Suprapubic skin (tissue), 4 donors: ENCODE data around the gene KLRG1. TPM values are rescaled to one million over a fixed set of nuclear protein-coding genes. Genes with fewer than 3 reads are reported as not detected.

ENCODE experiments used
- DNase-seq, 2 donors: peaks; one replicate each; pipeline ENCODE4 v3.0.0-alpha.2; 2019; ENCODE audit warnings: low spot score in 2 of 2
- H3K27ac ChIP-seq: fragments of 200-600 bp; sonication (generic); one replicate; pipeline ENCODE4 v1.5.1; 2019
- H3K27me3 ChIP-seq: fragments of 200-600 bp; sonication (generic); one replicate; pipeline ENCODE4 v1.5.1; 2019
- H3K36me3 ChIP-seq: fragments of 200-600 bp; sonication (generic); one replicate; pipeline ENCODE4 v1.5.1; 2019
- H3K4me1 ChIP-seq: fragments of 200-600 bp; sonication (generic); one replicate; pipeline ENCODE4 v1.5.1; 2019
- H3K4me3 ChIP-seq: fragments of 200-600 bp; sonication (generic); one replicate; pipeline ENCODE4 v1.5.1; 2019; ENCODE audit warnings: mild to moderate bottlenecking
- H3K9me3 ChIP-seq: fragments of 200-600 bp; sonication (generic); one replicate; pipeline ENCODE4 v1.5.1; 2019
- EP300 ChIP-seq: sonication (generic); formaldehyde crosslinking; IDR thresholded peaks from one replicate; pipeline ENCODE4 v1.6.1; 2017; ENCODE audit warnings: antibody characterized with exemption
- POLR2A ChIP-seq, 2 donors: fragments of 450-650 bp; IDR thresholded peaks; one replicate each; pipeline ENCODE4 v1.6.1; 2017; ENCODE audit warnings: antibody characterized with exemption in 2 of 2, mild to moderate bottlenecking in 2 of 2, moderate library complexity in 2 of 2
- POLR2AphosphoS5 ChIP-seq, 3 donors: sonication (generic); formaldehyde crosslinking; IDR thresholded peaks; one replicate each; pipeline ENCODE4 v1.6.1; 2017; ENCODE audit warnings: antibody characterized with exemption in 3 of 3
- WGBS: methylation state at CpG from one replicate; pipeline ENCODE4 v1.1.5; 2018; 5-methylcytosine and 5-hydroxymethylcytosine counted together
- total RNA-seq, 4 donors: library from RNA; depleted of rRNA; stranded (reverse); fragments of >200 nt; gene quantifications; one replicate each; pipeline ENCODE4 v1.1.0, GENCODE V29; 2016
- TF ChIP-seq, protein P1 (sequence below), 2 donors: fragments of 200-600 bp in 1 of 2; fragments of 450-650 bp in 1 of 2; sonication (generic) in 1 of 2; IDR thresholded peaks; one replicate each; pipeline ENCODE4 v1.5.1; 2016 to 2019; ENCODE audit warnings: antibody characterized with exemption in 2 of 2, mild to moderate bottlenecking in 1 of 2, moderate library complexity in 1 of 2

KLRG1 gene
- total RNA-seq, 4 donors from 2014 or later: 2.4 to 2.5 TPM; not detected in 2

DNA sequence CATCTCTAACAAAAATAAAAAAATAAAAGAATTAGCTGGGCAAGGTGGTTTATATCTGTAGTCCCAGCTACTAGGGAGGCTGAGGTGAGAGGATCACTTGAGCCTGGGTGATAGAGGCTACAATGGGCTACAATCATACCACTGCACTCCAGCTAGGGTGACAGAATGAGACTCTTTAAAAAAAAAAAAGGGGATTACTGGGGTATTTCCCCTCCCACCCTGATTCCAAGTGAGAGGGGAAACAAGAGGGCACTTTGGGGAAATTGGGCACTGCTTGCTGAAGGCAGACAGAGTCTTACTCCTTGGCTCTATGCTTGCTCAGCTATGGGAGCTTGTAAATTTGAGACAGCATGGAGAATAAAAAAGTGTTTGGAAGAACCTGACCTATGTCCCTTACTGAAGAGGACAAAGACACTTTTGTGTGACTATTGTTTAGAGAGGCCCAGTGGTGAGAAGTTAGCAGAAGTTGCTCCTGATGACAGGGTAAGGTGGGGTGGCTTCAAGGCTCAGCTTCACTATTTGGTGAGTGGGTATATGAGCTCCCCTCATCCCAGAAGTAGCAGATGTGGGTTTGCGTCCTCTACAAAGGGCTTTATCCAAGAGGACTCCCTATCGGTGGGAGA lies 44.0 kb downstream of the KLRG1 start:
- WGBS: 89% methylated on average over 2 of the region's 2 CpGs
- no peaks in the 10 kb centered on the region for H3K27me3 ChIP-seq
- H3K9me3 ChIP-seq: no peaks in the 10 kb centered on the region
- no peak overlapping the region for H3K4me3 ChIP-seq
- H3K4me1 ChIP-seq: no peaks in the 10 kb centered on the region
- DNase-seq: no peak
- TF ChIP-seq, protein P1, sequence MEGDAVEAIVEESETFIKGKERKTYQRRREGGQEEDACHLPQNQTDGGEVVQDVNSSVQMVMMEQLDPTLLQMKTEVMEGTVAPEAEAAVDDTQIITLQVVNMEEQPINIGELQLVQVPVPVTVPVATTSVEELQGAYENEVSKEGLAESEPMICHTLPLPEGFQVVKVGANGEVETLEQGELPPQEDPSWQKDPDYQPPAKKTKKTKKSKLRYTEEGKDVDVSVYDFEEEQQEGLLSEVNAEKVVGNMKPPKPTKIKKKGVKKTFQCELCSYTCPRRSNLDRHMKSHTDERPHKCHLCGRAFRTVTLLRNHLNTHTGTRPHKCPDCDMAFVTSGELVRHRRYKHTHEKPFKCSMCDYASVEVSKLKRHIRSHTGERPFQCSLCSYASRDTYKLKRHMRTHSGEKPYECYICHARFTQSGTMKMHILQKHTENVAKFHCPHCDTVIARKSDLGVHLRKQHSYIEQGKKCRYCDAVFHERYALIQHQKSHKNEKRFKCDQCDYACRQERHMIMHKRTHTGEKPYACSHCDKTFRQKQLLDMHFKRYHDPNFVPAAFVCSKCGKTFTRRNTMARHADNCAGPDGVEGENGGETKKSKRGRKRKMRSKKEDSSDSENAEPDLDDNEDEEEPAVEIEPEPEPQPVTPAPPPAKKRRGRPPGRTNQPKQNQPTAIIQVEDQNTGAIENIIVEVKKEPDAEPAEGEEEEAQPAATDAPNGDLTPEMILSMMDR (IDR thresholded peaks at IDR 0.05): no peak
- TF ChIP-seq EP300 (no peak), POLR2A (IDR thresholded peaks at IDR 0.05) (no peak), POLR2AphosphoS5 (IDR thresholded peaks at IDR 0.05) (no peak)
- no peak overlapping the region for H3K27ac ChIP-seq
- no peaks in the 10 kb centered on the region for H3K36me3 ChIP-seq

DNA sequence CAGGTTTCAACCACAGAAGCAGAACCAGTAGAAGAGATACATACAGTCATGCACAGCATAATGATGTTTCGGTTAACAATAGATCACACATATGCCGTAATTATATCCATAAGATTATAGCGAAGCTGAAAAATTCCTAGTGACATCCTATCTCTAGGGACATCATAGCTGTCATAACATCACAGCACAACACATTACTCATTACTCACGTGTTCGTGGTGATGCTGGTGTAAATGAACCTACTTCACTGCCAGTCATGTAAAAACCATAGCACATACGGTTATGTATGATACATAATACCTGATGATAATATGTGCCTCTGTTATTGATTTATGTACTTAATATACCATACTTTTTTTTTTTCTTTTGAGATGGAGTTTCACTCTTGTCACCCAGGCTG lies 44.7 kb downstream of the KLRG1 start:
- H3K4me3 ChIP-seq: no peak overlapping the region
- DNase-seq: no peak
- TF ChIP-seq, protein P1 (IDR thresholded peaks at IDR 0.05): no peak
- no peak for TF ChIP-seq POLR2AphosphoS5 (IDR thresholded peaks at IDR 0.05)
- TF ChIP-seq POLR2A (IDR thresholded peaks at IDR 0.05): no peak
- TF ChIP-seq EP300: no peak
- no peaks in the 10 kb centered on the region for H3K27me3 ChIP-seq
- no peaks in the 10 kb centered on the region for H3K4me1 ChIP-seq
- no peaks in the 10 kb centered on the region for H3K36me3 ChIP-seq
- H3K27ac ChIP-seq: no peak overlapping the region
- 89% methylated on average over 6 of the region's 6 CpGs for WGBS
- no peaks in the 10 kb centered on the region for H3K9me3 ChIP-seq

DNA sequence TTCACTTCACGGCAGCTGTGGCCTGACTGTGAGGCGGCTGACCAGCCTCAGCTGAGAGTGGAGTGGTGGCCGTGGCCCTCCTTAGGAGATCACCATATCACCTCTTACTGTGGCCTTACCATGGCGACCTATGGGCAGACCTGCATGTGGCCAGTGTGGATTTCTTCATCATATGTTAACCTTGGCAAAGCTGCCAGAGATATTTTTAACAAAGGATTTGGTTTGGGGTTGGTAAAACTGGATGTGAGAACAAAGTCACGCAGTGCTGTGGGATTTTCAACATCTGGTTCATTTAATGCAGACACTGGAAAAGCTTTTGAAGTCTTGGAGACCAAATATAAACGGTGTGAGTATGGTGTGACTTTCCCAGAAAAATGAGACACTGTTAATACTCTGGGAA lies 46.9 kb downstream of the KLRG1 start:
- Histone ChIP-seq H3K27me3 (no peaks in the 10 kb centered on the region), H3K4me1 (no peaks in the 10 kb centered on the region), H3K27ac (no peak overlapping the region), H3K4me3 (no peak overlapping the region), H3K36me3 (no peaks in the 10 kb centered on the region), H3K9me3 (no peaks in the 10 kb centered on the region)
- TF ChIP-seq, protein P1 (IDR thresholded peaks at IDR 0.05): no peak
- TF ChIP-seq EP300: no peak
- no peak for TF ChIP-seq POLR2A (IDR thresholded peaks at IDR 0.05)
- TF ChIP-seq POLR2AphosphoS5 (IDR thresholded peaks at IDR 0.05): no peak
- DNase-seq: no peak
- 72% methylated on average over 6 of the region's 6 CpGs for WGBS

DNA sequence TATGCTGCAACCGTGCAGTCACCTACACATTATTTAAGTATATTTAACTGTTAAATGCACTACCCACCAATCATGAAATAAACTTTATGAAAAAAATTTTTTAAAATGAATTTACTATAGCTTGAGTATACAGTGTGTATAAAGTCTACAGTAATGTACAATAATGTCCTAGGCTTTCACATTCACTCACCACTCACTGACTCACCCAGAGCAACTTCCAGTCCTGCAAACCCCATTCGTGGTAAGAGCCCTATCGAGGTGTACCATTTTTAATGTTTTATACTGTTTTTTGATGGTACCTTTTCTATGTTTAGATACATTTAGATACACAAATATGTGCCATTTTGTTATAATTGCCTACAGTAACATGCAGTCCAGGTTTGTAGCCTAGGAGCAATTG lies 48.1 kb downstream of the KLRG1 start:
- TF ChIP-seq POLR2A (IDR thresholded peaks at IDR 0.05) (no peak), POLR2AphosphoS5 (IDR thresholded peaks at IDR 0.05) (no peak), EP300 (no peak)
- TF ChIP-seq, protein P1 (IDR thresholded peaks at IDR 0.05): no peak
- 84% methylated on average over 3 of the region's 3 CpGs for WGBS
- H3K36me3 ChIP-seq: no peaks in the 10 kb centered on the region
- no peak for DNase-seq
- H3K27me3 ChIP-seq: no peaks in the 10 kb centered on the region
- no peaks in the 10 kb centered on the region for H3K4me1 ChIP-seq
- no peak overlapping the region for H3K4me3 ChIP-seq
- no peaks in the 10 kb centered on the region for H3K9me3 ChIP-seq
- H3K27ac ChIP-seq: no peak overlapping the region

DNA sequence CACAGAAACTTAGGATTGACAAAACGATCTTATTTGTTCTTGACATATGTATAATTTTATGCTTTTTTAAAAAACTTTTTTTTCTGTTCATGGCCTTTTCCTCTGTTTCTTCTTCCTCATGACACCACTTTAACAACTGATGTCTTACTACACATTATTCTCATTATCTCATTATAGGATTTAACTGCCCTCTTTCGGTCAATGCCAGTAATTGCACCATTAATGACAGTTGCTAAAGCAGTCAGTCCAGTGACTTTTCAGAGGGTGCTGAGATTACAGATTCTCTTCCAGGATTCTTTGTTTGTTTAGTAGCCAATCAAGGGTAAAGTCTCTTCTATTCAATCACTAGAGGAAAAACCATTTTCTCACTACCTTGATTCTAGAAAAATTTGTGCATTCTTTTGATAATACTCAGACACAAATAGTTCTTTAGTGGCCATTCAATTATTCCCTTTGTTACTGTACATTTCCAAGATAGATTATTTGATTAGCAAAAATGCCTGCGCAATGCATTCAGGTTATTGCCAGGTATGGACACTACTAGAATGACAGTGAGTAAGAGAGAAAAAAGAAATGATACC lies 50.1 kb downstream of the KLRG1 start:
- Histone ChIP-seq H3K4me1 (no peaks in the 10 kb centered on the region), H3K4me3 (no peak overlapping the region), H3K27me3 (no peaks in the 10 kb centered on the region), H3K36me3 (no peaks in the 10 kb centered on the region), H3K27ac (no peak overlapping the region), H3K9me3 (no peaks in the 10 kb centered on the region)
- DNase-seq: no peak
- no peak for TF ChIP-seq POLR2AphosphoS5 (IDR thresholded peaks at IDR 0.05)
- TF ChIP-seq, protein P1 (IDR thresholded peaks at IDR 0.05): peak; percentile 58 to 77
- no peak for TF ChIP-seq EP300
- no peak for TF ChIP-seq POLR2A (IDR thresholded peaks at IDR 0.05)
- WGBS: 20% methylated on average over 3 of the region's 3 CpGs
